ENCODE measurements around the gene MON2. TPM values are rescaled to one million over a fixed set of nuclear protein-coding genes. Genes with fewer than 3 reads are reported as not detected.
"Not testable (repeated sequence)": the region's sequence is repeated elsewhere in the genome, so short reads cannot be mapped to it uniquely, and the experiment has no call there.

MON2 gene
- total and polyA plus RNA-seq, 3 experiments from 2014 or later = 15.8 to 29.7 (median 27.9) TPM

GRCh38 chr12:62484233-62484632 lies 17.6 kb downstream of the MON2 start:
- H3K4me3 Mint-ChIP-seq = no peak overlapping the region
- H3K27ac Mint-ChIP-seq = peak overlapping the region in 4 of 8 donors; percentile 5 to 80 (median 20)
- no peaks in the 10 kb centered on the region for H3K36me3 ChIP-seq (ENCODE audit: insufficient read depth, low read length)
- peaks cover 37 to 67% (median 62%) of the 10 kb centered on the region in 3 donors for H3K4me1 Mint-ChIP-seq
- H3K27me3 ChIP-seq (ENCODE audit: insufficient read depth, low read length, poor library complexity, severe bottlenecking) = no peaks in the 10 kb centered on the region
- no peak overlapping the region for H3K27ac ChIP-seq (ENCODE audit: low read depth, low read length)
- no peak overlapping the region for H3K4me3 ChIP-seq (ENCODE audit: low read length)
- DNase-seq = no peak
- H3K36me3 Mint-ChIP-seq = peaks cover 0 to 45% (median 18%) of the 10 kb centered on the region in 3 donors
- H3K9me3 Mint-ChIP-seq = no peaks in the 10 kb centered on the region
- H3K4me1 ChIP-seq (ENCODE audit: insufficient read depth, low read length) = no peaks in the 10 kb centered on the region
- H3K27me3 Mint-ChIP-seq = no peaks in the 10 kb centered on the region
- POLR2A ChIA-PET = no interaction called here
- no peaks in the 10 kb centered on the region for H3K9me3 ChIP-seq (ENCODE audit: low read length)
- CTCF ChIA-PET = no interaction called here

DNA sequence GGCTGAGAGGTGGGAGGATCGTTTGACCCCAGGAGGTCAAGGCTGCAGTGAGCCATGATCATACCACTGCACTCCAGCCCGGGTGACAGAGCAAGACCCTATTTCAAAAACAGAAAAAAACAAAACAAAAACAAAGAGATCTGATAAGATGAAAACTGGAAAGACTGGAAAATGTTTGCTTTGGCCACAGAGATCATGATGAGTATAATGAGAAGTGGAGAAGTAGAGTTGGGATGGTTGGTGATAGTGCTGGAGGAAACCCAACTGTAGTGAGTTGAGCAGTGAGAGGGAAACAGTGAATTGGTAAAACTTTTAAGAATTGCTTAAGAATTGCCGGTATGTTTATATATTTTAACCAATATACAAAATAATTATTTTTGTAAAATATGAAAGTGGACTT lies 39.2 kb downstream of the MON2 start:
- H3K4me3 Mint-ChIP-seq = no peak overlapping the region
- ChIA-PET CTCF (no interaction called here), POLR2A (no interaction called here)
- H3K9me3 Mint-ChIP-seq = no peaks in the 10 kb centered on the region
- H3K4me1 Mint-ChIP-seq = no peaks in the 10 kb centered on the region
- H3K36me3 Mint-ChIP-seq = peaks cover 30 to 71% (median 40%) of the 10 kb centered on the region in 3 donors
- Histone ChIP-seq H3K27ac (ENCODE audit: low read depth, low read length) (no peak overlapping the region), H3K36me3 (ENCODE audit: insufficient read depth, low read length) (no peaks in the 10 kb centered on the region), H3K9me3 (ENCODE audit: low read length) (no peaks in the 10 kb centered on the region), H3K4me3 (ENCODE audit: low read length) (no peak overlapping the region), H3K27me3 (ENCODE audit: insufficient read depth, low read length, poor library complexity, severe bottlenecking) (no peaks in the 10 kb centered on the region), H3K4me1 (ENCODE audit: insufficient read depth, low read length) (no peaks in the 10 kb centered on the region)
- no peaks in the 10 kb centered on the region for H3K27me3 Mint-ChIP-seq
- peak overlapping the region in 2 of 8 donors; percentile 6 to 15 for H3K27ac Mint-ChIP-seq
- no peak for DNase-seq

DNA sequence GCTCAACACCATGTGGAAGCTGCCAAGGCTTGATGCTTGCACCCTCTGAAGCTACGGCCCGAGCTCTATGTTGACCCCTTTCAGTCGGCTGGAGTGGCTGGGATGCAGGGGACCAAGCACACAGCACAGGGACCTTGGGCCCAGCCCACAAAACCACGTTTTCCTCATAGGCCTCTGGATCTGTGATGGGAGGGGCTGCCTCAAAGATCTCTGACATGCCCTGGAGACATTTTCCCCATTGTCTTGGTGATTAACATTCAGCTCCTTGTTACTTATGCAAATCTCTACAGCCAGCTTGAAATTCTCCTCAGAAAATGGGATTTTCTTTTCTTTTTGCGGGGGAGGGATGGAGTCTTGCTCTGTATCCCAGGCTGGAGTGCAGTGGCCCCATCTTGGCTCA lies 46.3 kb downstream of the MON2 start:
- POLR2A ChIA-PET = no interaction called here

GRCh38 chr12:62514080-62514479 lies 47.5 kb downstream of the MON2 start:
- H3K27ac Mint-ChIP-seq = peak overlapping the region in 1 of 8 donors; percentile 64
- H3K36me3 ChIP-seq (ENCODE audit: insufficient read depth, low read length); H3K27me3 Mint-ChIP-seq; CTCF ChIA-PET; DNase-seq; H3K4me3 Mint-ChIP-seq; POLR2A ChIA-PET; H3K9me3 Mint-ChIP-seq; H3K9me3 ChIP-seq (ENCODE audit: low read length); H3K27ac ChIP-seq (ENCODE audit: low read depth, low read length); H3K27me3 ChIP-seq (ENCODE audit: insufficient read depth, low read length, poor library complexity, severe bottlenecking); H3K4me3 ChIP-seq (ENCODE audit: low read length): not testable (repeated sequence)
- H3K36me3 Mint-ChIP-seq = peaks cover 26 to 60% (median 39%) of the 10 kb centered on the region in 3 donors
- peaks cover 0 to 10% (median 7%) of the 10 kb centered on the region in 3 donors for H3K4me1 Mint-ChIP-seq
- peaks cover 10% of the 10 kb centered on the region for H3K4me1 ChIP-seq (ENCODE audit: insufficient read depth, low read length)

More for the DNA sequence above, 46.3 kb downstream of the MON2 start:
- Mint-ChIP-seq H3K9me3 (peaks cover 0 to 5% (median 2%) of the 10 kb centered on the region in 5 donors), H3K27ac (no peak overlapping the region), H3K36me3 (peaks cover 25 to 59% (median 45%) of the 10 kb centered on the region in 3 donors), H3K4me3 (no peak overlapping the region), H3K4me1 (peaks cover 0 to 10% (median 7%) of the 10 kb centered on the region in 3 donors), H3K27me3 (no peaks in the 10 kb centered on the region)
- DNase-seq = no peak
- no peak overlapping the region for H3K27ac ChIP-seq (ENCODE audit: low read depth, low read length)
- H3K4me3 ChIP-seq (ENCODE audit: low read length) = no peak overlapping the region
- CTCF ChIA-PET = no interaction called here
- no peaks in the 10 kb centered on the region for H3K27me3 ChIP-seq (ENCODE audit: insufficient read depth, low read length, poor library complexity, severe bottlenecking)
- no peaks in the 10 kb centered on the region for H3K9me3 ChIP-seq (ENCODE audit: low read length)
- H3K4me1 ChIP-seq (ENCODE audit: insufficient read depth, low read length) = peaks cover 9% of the 10 kb centered on the region
- H3K36me3 ChIP-seq (ENCODE audit: insufficient read depth, low read length) = no peaks in the 10 kb centered on the region

GRCh38 chr12:62516927-62517326 lies 50.3 kb downstream of the MON2 start:
- no peak overlapping the region for H3K4me3 ChIP-seq (ENCODE audit: low read length)
- H3K9me3 Mint-ChIP-seq = peaks cover 0 to 5% (median 2%) of the 10 kb centered on the region in 5 donors
- no peaks in the 10 kb centered on the region for H3K27me3 ChIP-seq (ENCODE audit: insufficient read depth, low read length, poor library complexity, severe bottlenecking)
- no peak overlapping the region for H3K4me3 Mint-ChIP-seq
- peaks cover 10% of the 10 kb centered on the region for H3K4me1 ChIP-seq (ENCODE audit: insufficient read depth, low read length)
- ChIA-PET POLR2A (no interaction called here), CTCF (no interaction called here)
- no peak overlapping the region for H3K27ac Mint-ChIP-seq
- H3K9me3 ChIP-seq (ENCODE audit: low read length) = no peaks in the 10 kb centered on the region
- H3K36me3 ChIP-seq (ENCODE audit: insufficient read depth, low read length) = no peaks in the 10 kb centered on the region
- no peaks in the 10 kb centered on the region for H3K27me3 Mint-ChIP-seq
- no peak for DNase-seq
- H3K36me3 Mint-ChIP-seq = peaks cover 12 to 45% (median 13%) of the 10 kb centered on the region in 3 donors
- peaks cover 0 to 9% (median 7%) of the 10 kb centered on the region in 3 donors for H3K4me1 Mint-ChIP-seq
- no peak overlapping the region for H3K27ac ChIP-seq (ENCODE audit: low read depth, low read length)

GRCh38 chr12:62517887-62518286 lies 51.3 kb downstream of the MON2 start:
- Histone ChIP-seq H3K4me3 (ENCODE audit: low read length) (no peak overlapping the region), H3K9me3 (ENCODE audit: low read length) (no peaks in the 10 kb centered on the region), H3K36me3 (ENCODE audit: insufficient read depth, low read length) (no peaks in the 10 kb centered on the region), H3K27ac (ENCODE audit: low read depth, low read length) (no peak overlapping the region), H3K4me1 (ENCODE audit: insufficient read depth, low read length) (peaks cover 10% of the 10 kb centered on the region), H3K27me3 (ENCODE audit: insufficient read depth, low read length, poor library complexity, severe bottlenecking) (no peaks in the 10 kb centered on the region)
- Mint-ChIP-seq H3K36me3 (peaks cover 11 to 43% (median 12%) of the 10 kb centered on the region in 3 donors), H3K4me3 (no peak overlapping the region), H3K27ac (peak overlapping the region in 4 of 8 donors; percentile 10 to 67 (median 23)), H3K4me1 (peaks cover 4 to 11% (median 9%) of the 10 kb centered on the region in 3 donors), H3K27me3 (no peaks in the 10 kb centered on the region), H3K9me3 (peaks cover 0 to 4% (median 2%) of the 10 kb centered on the region in 5 donors)
- DNase-seq = no peak
- ChIA-PET CTCF (no interaction called here), POLR2A (no interaction called here)

- Mint-ChIP-seq H3K27me3 (no peaks in the 10 kb centered on the region), H3K9me3 (peaks cover 0 to 2% (median 1%) of the 10 kb centered on the region in 5 donors), H3K36me3 (peaks cover 8 to 41% (median 8%) of the 10 kb centered on the region in 3 donors), H3K27ac (no peak overlapping the region), H3K4me1 (peaks cover 4 to 11% (median 11%) of the 10 kb centered on the region in 3 donors), H3K4me3 (no peak overlapping the region)
- Histone ChIP-seq H3K27ac (ENCODE audit: low read depth, low read length) (no peak overlapping the region), H3K36me3 (ENCODE audit: insufficient read depth, low read length) (no peaks in the 10 kb centered on the region), H3K9me3 (ENCODE audit: low read length) (no peaks in the 10 kb centered on the region), H3K27me3 (ENCODE audit: insufficient read depth, low read length, poor library complexity, severe bottlenecking) (no peaks in the 10 kb centered on the region), H3K4me3 (ENCODE audit: low read length) (no peak overlapping the region), H3K4me1 (ENCODE audit: insufficient read depth, low read length) (peaks cover 10% of the 10 kb centered on the region)
- POLR2A ChIA-PET = no interaction called here
- CTCF ChIA-PET = no interaction called here
- no peak for DNase-seq
Measured at GRCh38 chr12:62519043-62519442, 52.4 kb downstream of the MON2 start.

DNA sequence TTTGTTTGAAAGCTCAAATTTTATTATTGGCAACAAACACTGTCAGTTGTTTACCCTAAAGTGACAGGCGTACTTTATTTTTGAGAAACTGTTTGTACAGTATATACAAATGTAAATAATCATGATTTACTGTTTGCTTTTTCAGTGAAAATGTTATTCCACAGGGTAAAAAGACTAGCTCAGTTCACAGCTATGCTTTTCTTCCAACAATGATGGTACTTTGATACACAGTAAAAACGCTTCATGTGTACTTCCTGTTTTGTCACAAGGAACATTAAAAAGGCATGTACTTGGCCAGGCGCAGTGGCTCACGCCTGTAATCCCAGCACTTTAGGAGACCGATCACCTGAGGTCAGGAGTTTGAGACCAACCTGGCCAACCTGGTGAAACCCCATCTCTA lies 53.7 kb downstream of the MON2 start:
- no peak overlapping the region for H3K4me3 Mint-ChIP-seq
- no peaks in the 10 kb centered on the region for H3K36me3 ChIP-seq (ENCODE audit: insufficient read depth, low read length)
- POLR2A ChIA-PET = no interaction called here
- CTCF ChIA-PET = no interaction called here
- no peak overlapping the region for H3K4me3 ChIP-seq (ENCODE audit: low read length)
- H3K27ac Mint-ChIP-seq = no peak overlapping the region
- H3K4me1 Mint-ChIP-seq = peaks cover 13 to 19% (median 14%) of the 10 kb centered on the region in 3 donors
- H3K9me3 ChIP-seq (ENCODE audit: low read length) = no peaks in the 10 kb centered on the region
- H3K27me3 ChIP-seq (ENCODE audit: insufficient read depth, low read length, poor library complexity, severe bottlenecking) = no peaks in the 10 kb centered on the region
- H3K36me3 Mint-ChIP-seq = peaks cover 0 to 45% (median 5%) of the 10 kb centered on the region in 3 donors
- DNase-seq = no peak
- H3K9me3 Mint-ChIP-seq = no peaks in the 10 kb centered on the region
- H3K27ac ChIP-seq (ENCODE audit: low read depth, low read length) = no peak overlapping the region
- H3K4me1 ChIP-seq (ENCODE audit: insufficient read depth, low read length) = peaks cover 10% of the 10 kb centered on the region
- no peaks in the 10 kb centered on the region for H3K27me3 Mint-ChIP-seq
